Thoracic aorta endothelial cell (primary cell): Measurements from ENCODE around the gene MEIS2. TPM values are rescaled to one million over a fixed set of nuclear protein-coding genes. Genes with fewer than 3 reads are reported as not detected.

ENCODE experiments used
- small RNA-seq: library from RNA; depleted of rRNA; stranded (forward); fragments of <200 nt; gene quantifications from one replicate; pipeline ENCODE3, GENCODE V24; 2012
- total RNA-seq: library from RNA; depleted of rRNA; stranded (reverse); fragments of >200 nt; gene quantifications from 2 replicates; pipeline ENCODE4 v1.2.3, GENCODE V29; 2012

MEIS2 gene
- total RNA-seq, result 37.7 and 70.3 TPM in 2 replicates

DNA sequence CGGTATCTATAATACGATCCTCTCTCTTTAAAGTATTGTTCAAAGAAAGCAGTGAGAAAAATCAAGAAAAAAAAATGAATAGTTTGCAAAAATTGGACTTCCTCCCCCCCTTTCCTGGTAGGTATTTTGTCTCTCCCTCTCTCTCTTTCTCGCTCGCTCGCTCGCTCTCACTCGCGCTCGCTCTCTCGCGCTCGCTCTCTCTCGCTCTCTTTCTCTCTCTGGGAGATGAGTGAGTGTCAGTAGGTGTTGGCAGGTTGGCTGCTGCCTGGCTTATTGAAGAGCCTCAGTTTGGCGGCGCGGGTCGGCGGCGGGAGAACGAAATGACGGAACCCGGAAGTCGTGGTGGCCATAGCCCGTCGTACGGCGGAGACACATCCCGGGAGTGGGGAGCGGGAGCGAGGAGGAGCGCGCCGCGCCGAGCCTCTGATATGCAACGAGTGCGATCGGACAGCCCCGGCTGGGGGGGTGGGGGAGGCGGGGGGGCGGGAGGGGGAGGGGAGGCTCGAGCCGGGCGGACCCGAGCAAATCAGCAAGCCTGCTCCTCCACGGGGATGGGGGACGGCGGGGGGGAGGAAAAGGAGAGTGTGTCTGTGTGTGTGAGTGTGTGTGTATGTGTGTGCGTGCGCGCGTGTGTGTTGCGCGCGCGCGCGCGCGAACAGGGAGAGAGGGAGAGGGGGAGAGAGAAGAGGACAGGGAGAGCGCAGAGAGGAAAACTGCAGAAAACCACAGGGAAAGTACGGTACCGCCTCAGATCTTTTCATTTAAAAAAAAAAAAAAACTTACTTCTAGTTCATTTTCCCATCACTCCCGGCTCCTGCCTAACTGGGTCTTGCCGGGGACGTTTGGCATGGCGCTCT lies at the start of gene MEIS2:
MEIS2 (minus strand) TSS at position 441 of the 857 bp plus-strand sequence. CDS start 1,083 bp downstream, outside the sequence.

Small RNAs within 50 kb of the gene (small RNA-seq; reads per million reads assigned to genes)
- gene MIR8063 (not detected), gene RF00012 (not detected), gene RF00019 (not detected)
